ENCODE data around the gene MED29.

Gene MED29

GRCh38 chr19:39412100-39412866 is 21.1 kb downstream of the MED29 start, which contains the start of gene PLEKHG2:
TSS of gene PLEKHG2 (plus strand) at chr19:39412669. CDS start at chr19:39414087, 1,418 bp downstream.
- peak; percentile 94 for DNase-seq

GRCh38 chr19:39412867-39413271 is 21.7 kb downstream of the MED29 start:
- DNase-seq = no peak

- DNase-seq = peak; percentile 30
Measured at GRCh38 chr19:39413272-39413910, 22.2 kb downstream of the MED29 start.

- DNase-seq = no peak
Measured at GRCh38 chr19:39413911-39414608, 22.9 kb downstream of the MED29 start.

- DNase-seq = no peak
Measured at GRCh38 chr19:39415111-39416046, 24.2 kb downstream of the MED29 start.

- DNase-seq = no peak
Measured at GRCh38 chr19:39416152-39417120, 25.3 kb downstream of the MED29 start.

- no peak for DNase-seq
Measured at GRCh38 chr19:39417463-39418181, 26.4 kb downstream of the MED29 start.

GRCh38 chr19:39419003-39419402 is 27.8 kb downstream of the MED29 start:
- no peak for DNase-seq

- DNase-seq = no peak
Measured at GRCh38 chr19:39420769-39421168, 29.6 kb downstream of the MED29 start.

GRCh38 chr19:39422020-39422419 is 30.8 kb downstream of the MED29 start:
- DNase-seq = no peak

- no peak for DNase-seq
Measured at GRCh38 chr19:39423258-39424086, 32.3 kb downstream of the MED29 start.

GRCh38 chr19:39424934-39425333 is 33.8 kb downstream of the MED29 start:
- no peak for DNase-seq

GRCh38 chr19:39425744-39426143 is 34.6 kb downstream of the MED29 start:
- no peak for DNase-seq

- DNase-seq = no peak
Measured at GRCh38 chr19:39426170-39426569, 35.0 kb downstream of the MED29 start.

- DNase-seq = no peak
Measured at GRCh38 chr19:39427707-39428106, 36.5 kb downstream of the MED29 start.

GRCh38 chr19:39428283-39429112 is 37.3 kb downstream of the MED29 start:
- DNase-seq = no peak

GRCh38 chr19:39430675-39431593 is 39.8 kb downstream of the MED29 start:
- DNase-seq = no peak

GRCh38 chr19:39432677-39433025 is 41.5 kb downstream of the MED29 start:
- no peak for DNase-seq
